ENCODE data around the gene AMBRA1.
A peak's percentile ranks its signal among the peaks of the same experiment; 100 is the strongest.
"Not testable (repeated sequence)": the region's sequence is repeated elsewhere in the genome, so short reads cannot be mapped to it uniquely, and the experiment has no call there.

The AMBRA1 gene

GRCh38 chr11:46390331-46391171 lies 203.3 kb downstream of the AMBRA1 start:
- DNase-seq, result no peak

GRCh38 chr11:46389450-46390330 lies 204.1 kb downstream of the AMBRA1 start:
- peak; percentile 52 for DNase-seq

- DNase-seq, result no peak
Measured at GRCh38 chr11:46388619-46389449, 205.0 kb downstream of the AMBRA1 start.

- DNase-seq, result no peak
Measured at GRCh38 chr11:46387919-46388618, 205.8 kb downstream of the AMBRA1 start.

GRCh38 chr11:46387456-46387855 lies 206.4 kb downstream of the AMBRA1 start:
- DNase-seq, result no peak

- no peak for DNase-seq
Measured at GRCh38 chr11:46386674-46387073, 207.1 kb downstream of the AMBRA1 start.

GRCh38 chr11:46386005-46386578 lies 207.7 kb downstream of the AMBRA1 start:
- no peak for DNase-seq

- DNase-seq, result no peak
Measured at GRCh38 chr11:46385169-46386004, 208.4 kb downstream of the AMBRA1 start.

- DNase-seq, result no peak
Measured at GRCh38 chr11:46383974-46384701, 209.7 kb downstream of the AMBRA1 start.

- DNase-seq, result no peak
Measured at GRCh38 chr11:46383404-46383758, 210.4 kb downstream of the AMBRA1 start.

- DNase-seq, result no peak
Measured at GRCh38 chr11:46382646-46383403, 211.0 kb downstream of the AMBRA1 start.

- DNase-seq, result no peak
Measured at GRCh38 chr11:46381819-46382645, 211.8 kb downstream of the AMBRA1 start.

- DNase-seq, result no peak
Measured at GRCh38 chr11:46381048-46381818, 212.6 kb downstream of the AMBRA1 start, which contains the start of gene MDK. Gene MDK (plus strand): TSS chr11:46381669. CDS start chr11:46382058, 389 bp downstream.

- DNase-seq, result peak; percentile 69
Measured at GRCh38 chr11:46380340-46381047, 213.3 kb downstream of the AMBRA1 start.

- DNase-seq, result not testable (repeated sequence)
Measured at GRCh38 chr11:46379482-46380293, 214.1 kb downstream of the AMBRA1 start.

Measured in stimulated activated CD4-positive, alpha-beta T cell treated with anti-CD3 and anti-CD28 coated beads, Interleukin-1b, Interleukin-23, amount 100 ng/mL, for 48 hours (primary cell).